ENCODE data around the gene NDUFV1. TPM values are rescaled to one million over a fixed set of nuclear protein-coding genes. Genes with fewer than 3 reads are reported as not detected.
"Not testable (repeated sequence)": the region's sequence is repeated elsewhere in the genome, so short reads cannot be mapped to it uniquely, and the experiment has no call there.

NDUFV1 gene
- total RNA-seq, 2 experiments from 2014 or later, result 250 to 258 TPM

DNA sequence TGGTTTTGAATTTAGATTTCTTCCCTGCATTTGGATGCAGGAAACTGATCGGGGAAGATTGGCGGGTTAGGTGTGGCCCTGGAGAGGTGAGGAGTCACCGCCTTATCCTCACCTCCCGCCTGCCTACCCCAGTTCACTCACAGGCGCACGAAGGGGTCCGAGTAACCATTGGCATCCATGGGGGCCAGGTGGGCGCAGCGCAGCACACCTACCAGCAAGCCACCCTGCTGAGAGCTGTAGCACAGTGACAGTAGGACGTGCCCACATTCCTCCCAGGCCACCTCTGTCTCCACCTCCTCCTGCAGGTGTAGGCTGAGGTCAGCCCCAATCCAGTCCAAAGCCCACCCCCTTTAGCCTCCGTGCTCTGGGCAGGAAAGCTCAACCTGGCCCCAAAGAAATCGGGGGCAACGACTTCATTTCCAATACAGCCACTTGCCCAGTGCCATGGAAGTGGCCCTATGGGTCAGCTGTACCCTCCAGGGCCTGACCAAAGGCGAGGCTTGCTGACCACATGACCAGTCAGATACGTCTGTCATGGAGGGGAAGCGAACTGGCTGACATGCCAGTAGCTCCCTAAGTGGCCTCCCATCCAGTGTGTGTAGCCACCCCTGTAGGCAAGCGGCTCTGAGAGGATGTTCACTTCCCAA is 6.7 kb downstream of the NDUFV1 start:
- Mint-ChIP-seq H3K9me3 (ENCODE audit: insufficient read depth) (no peaks in the 10 kb centered on the region), H3K27me3 (ENCODE audit: low read depth) (no peaks in the 10 kb centered on the region), H3K4me1 (ENCODE audit: low read depth) (peaks cover 55% of the 10 kb centered on the region), H3K36me3 (ENCODE audit: low read depth) (peaks cover 39% of the 10 kb centered on the region), H3K4me3 (peak overlapping the region; percentile 78), H3K27ac (peak overlapping the region; percentile 98)
- ATAC-seq (no peak), DNase-seq (no peak)
- POLR2A ChIA-PET, result interaction anchor here (0.6 to 3.0 kb wide), 8 partner anchors 11 to 35 kb away, joined by 3 to 13 read pairs (median 7); partner anchors contain the start of genes GSTP1 and NUDT8
- CTCF ChIA-PET, result interaction anchor here (0.8 to 6.1 kb wide), 15 partner anchors 10 to 268 kb away, joined by 3 to 90 read pairs (median 4); partner anchors contain the start of genes GSTP1, NUDT8 and TBC1D10C

GRCh38 chr11:67613960-67614715 is 7.4 kb downstream of the NDUFV1 start:
- H3K9me3 Mint-ChIP-seq (ENCODE audit: insufficient read depth), result no peaks in the 10 kb centered on the region
- peak; percentile 90 for DNase-seq
- POLR2A ChIA-PET, result interaction anchor here (0.6 to 3.0 kb wide), 15 partner anchors 9 to 218 kb away, joined by 3 to 13 read pairs (median 3); partner anchors contain the start of genes GSTP1, NUDT8, PTPRCAP and TBC1D10C
- ATAC-seq, result peak; percentile 90
- H3K27ac Mint-ChIP-seq, result peak overlapping the region; percentile 98
- H3K4me3 Mint-ChIP-seq, result peak overlapping the region; percentile 78
- peaks cover 50% of the 10 kb centered on the region for H3K4me1 Mint-ChIP-seq (ENCODE audit: low read depth)
- H3K36me3 Mint-ChIP-seq (ENCODE audit: low read depth), result peaks cover 32% of the 10 kb centered on the region
- H3K27me3 Mint-ChIP-seq (ENCODE audit: low read depth), result no peaks in the 10 kb centered on the region
- CTCF ChIA-PET, result interaction anchor here (0.7 to 6.1 kb wide), 21 partner anchors 10 to 268 kb away, joined by 3 to 90 read pairs (median 4); partner anchors contain the start of genes GSTP1, NUDT8, POLD4 and TBC1D10C

- Mint-ChIP-seq H3K9me3 (ENCODE audit: insufficient read depth) (no peaks in the 10 kb centered on the region), H3K4me3 (peak overlapping the region; percentile 78)
- POLR2A ChIA-PET, result interaction anchor here (0.6 to 3.0 kb wide), 15 partner anchors 8 to 219 kb away, joined by 3 to 13 read pairs (median 3); partner anchors contain the start of genes GSTP1, NUDT8, PTPRCAP and TBC1D10C
Observed at GRCh38 chr11:67614730-67615714, 8.3 kb downstream of the NDUFV1 start.

GRCh38 chr11:67615728-67616430 is 9.1 kb downstream of the NDUFV1 start:
- H3K36me3 Mint-ChIP-seq (ENCODE audit: low read depth), result peaks cover 20% of the 10 kb centered on the region
- DNase-seq (no peak), ATAC-seq (peak; percentile 1)
- ChIA-PET CTCF (interaction anchor here (0.7 to 6.1 kb wide), 3 partner anchors 13 to 265 kb away, joined by 3 to 90 read pairs (median 4); partner anchors contain the start of gene NUDT8), POLR2A (interaction anchor here (1.1 to 1.3 kb wide), 2 partner anchors 13 to 31 kb away, joined by 4 to 5 read pairs; partner anchors contain the start of gene NUDT8)
- no peaks in the 10 kb centered on the region for H3K27me3 Mint-ChIP-seq (ENCODE audit: low read depth)
- H3K27ac Mint-ChIP-seq, result peak overlapping the region; percentile 98
- peak overlapping the region; percentile 78 for H3K4me3 Mint-ChIP-seq
- H3K4me1 Mint-ChIP-seq (ENCODE audit: low read depth), result peaks cover 53% of the 10 kb centered on the region
- no peaks in the 10 kb centered on the region for H3K9me3 Mint-ChIP-seq (ENCODE audit: insufficient read depth)

More at GRCh38 chr11:67614730-67615714, 8.3 kb downstream of the NDUFV1 start:
- Mint-ChIP-seq H3K27me3 (ENCODE audit: low read depth) (no peaks in the 10 kb centered on the region), H3K27ac (peak overlapping the region; percentile 98), H3K4me1 (ENCODE audit: low read depth) (peaks cover 52% of the 10 kb centered on the region), H3K36me3 (ENCODE audit: low read depth) (peaks cover 26% of the 10 kb centered on the region)
- DNase-seq (peak; percentile 79), ATAC-seq (peak; percentile 45)
- CTCF ChIA-PET, result interaction anchor here (0.7 to 6.1 kb wide), 19 partner anchors 9 to 264 kb away, joined by 3 to 90 read pairs (median 4); partner anchors contain the start of genes GSTP1, NUDT8, POLD4 and TBC1D10C

DNA sequence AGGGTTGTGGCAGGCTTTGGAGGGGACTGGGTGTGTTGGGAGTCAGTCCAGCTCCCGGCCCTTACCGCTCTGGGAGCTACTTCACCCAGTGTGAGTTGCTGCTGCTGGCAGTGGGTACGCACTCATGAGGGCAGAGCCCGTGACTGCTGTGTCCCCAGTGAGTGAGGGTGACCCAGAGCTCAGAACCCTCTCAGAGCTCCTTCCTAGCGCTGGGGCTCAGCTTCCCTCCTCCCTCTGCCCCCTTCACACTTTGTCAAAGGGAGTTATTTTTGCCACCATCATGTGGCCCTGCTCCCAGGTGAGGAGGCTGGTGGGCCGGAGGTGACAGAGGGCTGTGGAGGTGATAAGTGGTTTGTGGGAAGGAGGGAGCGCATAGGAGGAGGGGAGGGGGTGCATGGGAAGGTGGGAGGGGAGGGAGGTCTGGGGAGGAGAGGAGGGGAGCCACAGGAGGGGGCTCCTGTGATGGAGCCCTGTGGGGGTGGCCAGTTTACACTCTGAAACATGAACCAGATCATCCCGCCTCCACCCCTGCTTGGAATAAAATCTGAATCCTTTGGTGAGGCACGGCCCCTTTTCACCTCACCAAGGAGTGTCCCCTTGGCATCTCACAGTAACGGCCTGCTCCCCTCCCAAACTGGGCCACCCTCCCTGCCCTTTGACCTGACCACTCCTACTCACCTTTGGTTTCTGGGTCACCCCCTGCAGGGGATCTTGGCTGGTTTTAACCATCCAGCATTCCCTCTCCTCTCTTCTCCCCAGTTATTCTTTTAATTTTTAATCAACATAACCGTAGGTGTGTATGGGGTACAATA is 9.9 kb downstream of the NDUFV1 start:
- no peaks in the 10 kb centered on the region for H3K9me3 Mint-ChIP-seq (ENCODE audit: insufficient read depth)
- no peak for DNase-seq
- H3K4me3 Mint-ChIP-seq, result peak overlapping the region; percentile 78
- no peaks in the 10 kb centered on the region for H3K27me3 Mint-ChIP-seq (ENCODE audit: low read depth)
- peaks cover 13% of the 10 kb centered on the region for H3K36me3 Mint-ChIP-seq (ENCODE audit: low read depth)
- H3K4me1 Mint-ChIP-seq (ENCODE audit: low read depth), result peaks cover 53% of the 10 kb centered on the region
- peak overlapping the region; percentile 50 for H3K27ac Mint-ChIP-seq
- ATAC-seq, result no peak
- CTCF ChIA-PET, result interaction anchor here (0.8 to 6.1 kb wide), 2 partner anchors 12 to 43 kb away, joined by 5 to 90 read pairs; partner anchors contain the start of gene NUDT8
- POLR2A ChIA-PET, result interaction anchor here (1.1 to 1.3 kb wide), 2 partner anchors 12 to 31 kb away, joined by 4 to 5 read pairs; partner anchors contain the start of gene NUDT8

GRCh38 chr11:67617243-67617953 is 10.7 kb downstream of the NDUFV1 start:
- H3K27me3 Mint-ChIP-seq (ENCODE audit: low read depth), result no peaks in the 10 kb centered on the region
- H3K4me3 Mint-ChIP-seq, result peak overlapping the region; percentile 16
- ChIA-PET CTCF (interaction anchor here (0.8 to 6.1 kb wide), 2 partner anchors 11 to 42 kb away, joined by 5 to 90 read pairs; partner anchors contain the start of gene NUDT8), POLR2A (interaction anchor here (0.7 kb wide), 1 partner anchor 12 kb away, joined by 3 read pairs; no protein-coding TSS in a partner anchor)
- H3K36me3 Mint-ChIP-seq (ENCODE audit: low read depth), result peaks cover 7% of the 10 kb centered on the region
- DNase-seq (no peak), ATAC-seq (no peak)
- peaks cover 46% of the 10 kb centered on the region for H3K4me1 Mint-ChIP-seq (ENCODE audit: low read depth)
- H3K27ac Mint-ChIP-seq, result peak overlapping the region; percentile 50
- no peaks in the 10 kb centered on the region for H3K9me3 Mint-ChIP-seq (ENCODE audit: insufficient read depth)

- not testable (repeated sequence) for H3K36me3 Mint-ChIP-seq (ENCODE audit: low read depth); DNase-seq; ATAC-seq; H3K4me3 Mint-ChIP-seq; H3K27me3 Mint-ChIP-seq (ENCODE audit: low read depth); H3K9me3 Mint-ChIP-seq (ENCODE audit: insufficient read depth); H3K27ac Mint-ChIP-seq
- ChIA-PET POLR2A (interaction anchor here (1.3 kb wide), 1 partner anchor 10 kb away, joined by 3 read pairs; no protein-coding TSS in a partner anchor), CTCF (interaction anchor here (1.9 kb wide), 1 partner anchor 10 kb away, joined by 9 read pairs; the partner anchor contains the start of gene NUDT8)
- peaks cover 30% of the 10 kb centered on the region for H3K4me1 Mint-ChIP-seq (ENCODE audit: low read depth)
Observed at GRCh38 chr11:67618901-67619659, 12.3 kb downstream of the NDUFV1 start.

GRCh38 chr11:67619683-67620618 is 13.2 kb downstream of the NDUFV1 start:
- Mint-ChIP-seq H3K27ac (peak overlapping the region; percentile 25), H3K4me1 (ENCODE audit: low read depth) (peaks cover 21% of the 10 kb centered on the region)
- not testable (repeated sequence) for H3K9me3 Mint-ChIP-seq (ENCODE audit: insufficient read depth); H3K27me3 Mint-ChIP-seq (ENCODE audit: low read depth); H3K4me3 Mint-ChIP-seq; H3K36me3 Mint-ChIP-seq (ENCODE audit: low read depth); ATAC-seq; DNase-seq
- CTCF ChIA-PET, result interaction anchor here (1.9 kb wide), 1 partner anchor 9 kb away, joined by 9 read pairs; the partner anchor contains the start of gene NUDT8
- POLR2A ChIA-PET, result interaction anchor here (1.3 kb wide), 1 partner anchor 9 kb away, joined by 3 read pairs; no protein-coding TSS in a partner anchor

Measured in activated CD8-positive, alpha-beta T cell treated with anti-CD3 and anti-CD28 coated beads, Interleukin-2, amount 10 ng/mL, durations not matched to agents 7 days and 5 days (primary cell).